ENCODE measurements around the gene ZBTB38.

- TF ChIP-seq POLR2A (IDR thresholded peaks at IDR 0.05) (no peak), CTCF (IDR thresholded peaks at IDR 0.05 in 8 of 11, conservative IDR thresholded peaks at IDR 0.05 in 3 of 11) (no peak)
These were observed 3.1 kb upstream of the ZBTB38 start for GRCh38 chr3:141365201-141365600.
